ENCODE data around the gene KIT.
A peak's percentile ranks its signal among the peaks of the same experiment; 100 is the strongest.

Gene KIT

DNA sequence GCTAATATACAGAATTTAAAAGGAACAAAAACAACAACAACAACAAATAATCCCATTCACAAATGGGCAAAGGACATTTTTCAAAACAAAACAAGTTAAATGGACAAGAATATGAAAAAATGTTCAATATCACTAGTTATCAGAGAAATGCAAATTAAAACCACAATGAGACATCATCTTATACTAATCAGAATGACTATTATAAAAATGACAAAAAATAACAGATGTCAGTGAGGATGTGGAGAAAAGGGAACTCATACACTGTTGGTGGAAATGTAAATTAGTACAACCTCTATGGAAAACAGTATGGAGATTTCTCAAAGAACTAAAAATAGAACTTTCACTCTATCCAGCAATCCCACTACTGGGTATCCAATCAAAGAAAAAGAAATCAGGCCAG, 92.6 kb downstream of the KIT start:
- no peak for DNase-seq

DNA sequence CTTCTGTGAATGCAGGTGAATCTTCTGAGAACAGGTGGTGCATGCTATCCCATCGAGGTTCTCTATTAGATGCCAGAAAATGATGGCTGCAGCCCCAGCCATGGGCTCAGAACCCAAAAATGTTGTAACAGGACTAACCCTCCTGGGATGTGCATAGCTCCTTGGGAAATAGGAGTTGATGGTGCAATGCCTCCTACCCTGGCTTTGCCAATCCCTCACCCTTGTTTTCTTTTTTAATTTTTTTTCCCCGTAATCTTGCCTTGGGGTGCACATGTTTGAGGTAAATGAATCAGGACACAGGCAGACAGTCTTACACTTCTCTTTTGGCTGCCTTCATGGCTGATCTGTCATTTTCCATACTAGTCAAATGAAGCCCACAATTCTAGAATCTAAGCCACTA, 96.6 kb downstream of the KIT start:
- DNase-seq = no peak

DNA sequence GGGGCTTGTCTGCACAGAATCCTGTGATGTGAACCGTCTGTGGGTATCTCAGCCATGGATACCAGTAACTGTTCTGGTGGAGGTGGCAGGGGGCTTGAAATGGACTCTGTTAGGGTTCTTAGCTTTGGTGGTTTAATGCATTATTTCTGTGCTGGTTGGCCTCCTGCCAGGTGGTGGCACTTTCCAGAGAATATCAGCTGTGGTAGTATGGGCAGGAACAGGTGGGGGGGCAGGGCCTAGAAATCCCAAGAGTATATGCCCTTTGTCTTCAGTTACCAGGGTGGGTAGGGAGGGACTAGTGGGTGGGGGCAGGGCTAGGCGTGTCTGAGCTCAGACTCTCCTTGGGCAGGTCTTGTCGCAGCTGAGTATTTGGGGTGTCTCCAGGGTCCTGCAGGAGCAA, 106.7 kb downstream of the KIT start:
- DNase-seq = no peak

DNA sequence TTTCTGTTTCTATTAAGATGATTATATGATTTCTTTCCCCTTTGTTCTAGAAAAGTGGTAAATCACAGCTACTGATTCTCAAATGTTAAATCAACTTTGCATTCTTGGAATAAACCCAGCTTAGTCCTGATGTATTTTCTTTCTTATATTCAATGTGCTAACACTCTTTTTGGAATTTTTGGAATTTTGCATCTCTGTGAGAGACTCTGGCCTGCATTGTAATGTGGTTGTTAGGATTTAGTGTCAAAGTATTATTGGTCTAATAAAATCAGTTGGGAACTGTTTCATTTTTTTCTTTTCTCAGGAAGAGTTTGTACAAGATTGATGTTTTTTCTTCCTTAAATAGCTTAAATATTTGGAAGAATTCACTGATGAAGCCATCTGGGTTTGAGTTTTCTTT, 109.6 kb downstream of the KIT start:
- DNase-seq = no peak

DNA sequence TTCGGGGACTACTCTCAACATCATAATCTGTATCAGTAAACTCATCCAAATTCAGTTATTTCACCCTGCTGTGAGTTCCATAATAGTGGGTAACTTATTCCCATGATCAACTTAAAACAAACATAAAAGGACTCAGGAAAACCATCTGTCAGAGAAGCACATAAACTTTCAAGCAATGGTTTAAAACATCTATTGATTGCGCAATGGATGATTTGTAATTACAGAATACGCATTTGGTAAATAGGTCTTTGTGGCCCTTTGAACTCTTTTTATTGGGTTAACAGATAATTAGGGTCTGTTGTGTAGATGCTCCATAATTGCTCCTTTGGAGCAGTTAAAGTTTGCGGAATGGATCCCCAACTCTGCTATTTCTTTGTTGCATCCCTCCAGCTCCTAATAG, 115.3 kb downstream of the KIT start:
- DNase-seq = no peak

DNA sequence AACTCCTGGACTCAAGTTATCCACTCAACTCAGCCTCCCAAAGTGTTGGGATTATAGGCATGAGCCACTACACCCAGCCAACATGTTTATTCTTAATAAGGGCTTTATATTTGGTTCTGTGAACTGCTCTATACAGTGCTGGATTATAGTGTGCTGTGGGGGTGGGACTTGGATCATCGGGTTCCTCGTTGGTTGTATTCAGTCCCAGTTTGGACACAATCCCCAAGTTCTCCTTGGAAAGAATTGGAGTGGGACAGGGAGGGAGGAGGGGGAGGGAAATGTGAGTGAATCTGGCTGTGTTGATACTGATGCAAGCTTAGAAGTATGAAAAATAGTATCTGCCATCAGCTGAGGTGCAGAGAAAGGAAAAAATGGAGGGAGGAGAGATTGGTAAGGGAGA, 121.3 kb downstream of the KIT start:
- DNase-seq = no peak

DNA sequence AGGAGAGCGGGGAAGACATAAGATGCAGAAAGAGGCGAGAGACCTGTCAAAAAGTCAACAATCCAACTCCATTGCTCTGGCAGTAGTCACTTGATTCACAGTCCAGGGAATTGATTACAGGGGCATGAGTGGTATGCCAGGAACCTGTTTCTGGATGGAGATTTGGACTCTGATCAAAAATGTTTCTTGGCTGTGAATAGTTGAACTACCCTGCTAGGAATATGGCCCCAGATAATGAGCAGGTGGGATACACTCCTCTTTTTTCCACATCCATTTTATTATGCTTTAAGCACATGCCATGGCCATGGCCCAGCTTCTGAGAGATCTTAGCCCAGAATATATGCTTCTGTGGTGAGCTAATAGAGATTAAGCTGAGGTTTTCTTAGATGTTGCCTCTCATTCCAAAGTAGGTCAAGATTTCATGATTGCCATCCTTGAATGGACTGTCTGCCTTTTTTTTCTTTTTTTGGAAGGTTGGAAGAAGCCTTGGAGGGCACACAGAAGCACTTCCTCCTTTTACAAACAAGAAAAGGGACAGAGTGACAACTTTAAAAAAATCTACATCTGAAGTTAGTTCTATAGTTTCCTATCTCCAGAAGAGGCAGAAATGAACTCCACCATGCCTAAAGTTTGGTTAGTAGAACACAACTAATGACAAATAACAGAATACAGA, 121.9 kb downstream of the KIT start:
- DNase-seq = peak; percentile 60

DNA sequence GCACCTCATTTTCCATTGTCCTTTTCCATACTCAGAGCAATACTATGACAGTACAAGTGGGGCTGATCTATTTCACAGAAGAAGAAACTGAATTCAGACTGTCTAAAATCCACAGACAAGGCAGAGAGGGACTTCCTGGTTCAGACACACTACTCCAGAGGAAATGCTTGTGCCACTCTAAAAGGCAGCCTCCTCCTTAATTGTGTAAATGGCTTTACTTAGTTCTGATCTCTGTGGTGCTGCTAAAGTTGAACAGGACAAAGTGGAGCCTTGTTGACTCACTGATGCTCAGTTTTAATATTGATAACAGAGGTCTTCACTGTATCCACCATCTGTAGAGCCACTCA, 122.4 kb downstream of the KIT start:
- peak; percentile 60 for DNase-seq

DNA sequence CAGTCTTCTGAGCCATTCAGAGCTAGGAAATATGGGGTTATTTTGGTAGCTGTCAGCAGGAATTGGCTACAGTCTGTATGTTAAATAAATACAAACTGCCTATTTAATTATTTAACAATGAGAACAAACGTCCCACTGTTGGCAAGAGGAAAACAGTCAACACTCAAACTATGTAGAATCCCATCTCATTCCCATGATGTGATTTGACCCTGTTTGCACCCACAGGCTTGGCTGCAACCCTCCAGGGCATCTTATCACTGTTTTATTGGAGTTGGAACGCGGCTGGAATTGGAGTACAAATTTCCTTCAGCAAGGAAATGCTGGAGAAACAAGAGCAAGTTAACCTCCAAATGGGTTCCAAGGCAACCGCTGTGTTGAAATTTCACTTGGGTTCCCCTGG, 124.0 kb downstream of the KIT start:
- no peak for DNase-seq

DNA sequence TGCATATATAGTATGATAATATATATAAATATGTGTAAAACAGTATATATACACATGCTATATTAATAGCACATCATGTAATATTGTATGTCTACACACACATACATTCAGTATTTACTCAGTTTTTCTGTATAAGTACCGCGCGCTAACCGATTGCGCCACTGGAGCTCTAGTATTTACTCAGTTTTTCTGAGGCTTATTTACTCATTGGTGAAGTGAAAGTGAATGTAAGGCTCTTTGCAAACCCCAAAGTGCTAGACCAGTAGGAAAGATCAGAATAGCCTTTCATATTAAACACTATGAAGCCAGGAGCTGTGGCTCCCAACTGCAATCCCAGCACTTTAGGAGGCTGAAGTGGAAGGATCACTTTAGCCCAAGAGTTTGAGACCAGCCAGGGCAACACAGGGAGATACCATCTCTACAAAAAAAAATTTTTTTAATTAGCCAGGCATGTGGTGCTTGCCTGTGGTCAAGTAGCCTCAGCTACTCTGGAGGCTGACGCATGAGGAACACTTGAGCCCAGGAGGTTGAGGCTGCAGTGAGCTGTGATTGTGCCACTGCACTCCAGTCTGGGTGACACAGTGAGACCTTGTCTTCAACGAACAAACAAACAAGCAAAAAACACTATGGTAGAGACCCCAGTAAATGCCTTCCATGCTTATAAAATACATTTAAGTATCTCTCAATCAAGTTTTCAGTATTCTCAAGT, 125.8 kb downstream of the KIT start:
- peak; percentile 21 for DNase-seq

DNA sequence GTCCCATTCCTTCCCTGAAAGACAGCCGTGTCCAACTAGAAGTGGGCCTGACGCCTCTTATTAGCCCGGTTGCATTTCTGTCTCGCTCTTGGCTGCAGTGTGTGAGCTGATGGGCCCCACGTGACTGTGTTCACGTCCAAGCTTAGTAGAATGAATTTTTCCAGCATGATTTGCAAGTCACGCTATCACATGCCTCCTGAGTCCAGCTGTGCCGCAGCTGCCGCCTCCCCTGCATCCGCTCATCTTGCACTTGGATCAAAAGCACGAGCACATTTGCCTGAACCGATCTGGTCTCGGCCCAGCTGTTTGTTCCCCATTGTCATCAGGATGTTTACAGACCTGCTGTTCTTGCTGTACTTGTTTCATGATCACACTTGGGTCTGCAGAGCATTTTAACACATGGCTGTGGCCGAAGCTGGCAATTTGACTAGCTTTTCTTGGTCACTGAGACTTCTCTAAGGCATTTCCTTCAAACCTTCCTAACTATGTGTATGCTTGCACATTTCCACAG, 126.5 kb downstream of the KIT start:
- no peak for DNase-seq

Measured in OCI-M1 (cell line).